IPS-11a (cell line): ENCODE results near the gene CEBPA.

Source experiments
- H3K4me3 ChIP-seq: one replicate; pipeline ENCODE4 v1.5.1; 2013; ENCODE audit warnings: low read depth, low read length, control low read depth

Gene CEBPA

GRCh38 chr19:33289261-33289660 lies 13.1 kb downstream of the CEBPA start:
- H3K4me3 ChIP-seq, result no peak overlapping the region

- H3K4me3 ChIP-seq, result no peak overlapping the region
These were observed 13.7 kb downstream of the CEBPA start for GRCh38 chr19:33288666-33289065.

- H3K4me3 ChIP-seq, result no peak overlapping the region
These were observed 14.4 kb downstream of the CEBPA start for GRCh38 chr19:33287927-33288326.

GRCh38 chr19:33287438-33287837 lies 14.9 kb downstream of the CEBPA start:
- no peak overlapping the region for H3K4me3 ChIP-seq

GRCh38 chr19:33286899-33287298 lies 15.4 kb downstream of the CEBPA start:
- no peak overlapping the region for H3K4me3 ChIP-seq

- no peak overlapping the region for H3K4me3 ChIP-seq
These were observed 16.9 kb downstream of the CEBPA start for GRCh38 chr19:33285441-33285927.

- no peak overlapping the region for H3K4me3 ChIP-seq
These were observed 17.6 kb downstream of the CEBPA start for GRCh38 chr19:33284756-33285155.

- no peak overlapping the region for H3K4me3 ChIP-seq
These were observed 18.1 kb downstream of the CEBPA start for GRCh38 chr19:33284146-33284643.

- no peak overlapping the region for H3K4me3 ChIP-seq
These were observed 18.7 kb downstream of the CEBPA start for GRCh38 chr19:33283589-33283988.

GRCh38 chr19:33282036-33282671 lies 20.2 kb downstream of the CEBPA start:
- no peak overlapping the region for H3K4me3 ChIP-seq

- no peak overlapping the region for H3K4me3 ChIP-seq
These were observed 20.9 kb downstream of the CEBPA start for GRCh38 chr19:33281296-33281926.

GRCh38 chr19:33280351-33280921 lies 21.9 kb downstream of the CEBPA start:
- no peak overlapping the region for H3K4me3 ChIP-seq

GRCh38 chr19:33279430-33280350 lies 22.6 kb downstream of the CEBPA start:
- H3K4me3 ChIP-seq, result no peak overlapping the region

- no peak overlapping the region for H3K4me3 ChIP-seq
These were observed 23.7 kb downstream of the CEBPA start for GRCh38 chr19:33278403-33279269.

- no peak overlapping the region for H3K4me3 ChIP-seq
These were observed 24.3 kb downstream of the CEBPA start for GRCh38 chr19:33278023-33278402.

GRCh38 chr19:33277434-33277833 lies 24.9 kb downstream of the CEBPA start:
- H3K4me3 ChIP-seq, result no peak overlapping the region

- H3K4me3 ChIP-seq, result no peak overlapping the region
These were observed 26.3 kb downstream of the CEBPA start for GRCh38 chr19:33275933-33276619.

GRCh38 chr19:33275559-33275932 lies 26.8 kb downstream of the CEBPA start:
- H3K4me3 ChIP-seq, result no peak overlapping the region

GRCh38 chr19:33274663-33275558 lies 27.4 kb downstream of the CEBPA start:
- H3K4me3 ChIP-seq, result no peak overlapping the region
